ENCODE measurements around the gene CACNA1B. TPM values are rescaled to one million over a fixed set of nuclear protein-coding genes. Genes with fewer than 3 reads are reported as not detected.

CACNA1B gene
- total and polyA plus RNA-seq, 7 experiments from 2014 or later = 0.07 TPM; not detected in 6

DNA sequence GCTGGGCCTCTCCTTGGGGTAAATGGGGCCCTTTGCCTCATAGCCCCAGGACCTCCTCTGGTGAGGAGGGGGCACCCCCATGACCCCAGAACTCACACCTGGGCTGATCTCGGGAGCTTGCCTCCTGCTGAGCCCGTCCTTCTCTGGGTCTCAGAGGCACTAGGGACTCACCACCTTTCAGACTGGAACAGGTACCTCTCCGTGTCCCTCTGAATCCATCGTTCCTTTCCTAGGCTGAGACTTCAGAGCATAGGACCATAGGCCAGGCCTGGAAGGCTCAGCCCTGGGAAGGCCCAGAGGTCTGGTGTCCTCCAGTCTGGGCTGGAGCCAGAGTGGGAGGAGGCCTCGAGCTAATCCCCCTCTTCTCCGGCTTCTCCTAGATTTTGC, 97.9 kb downstream of the CACNA1B start:
- CTCF ChIA-PET = no interaction called here
- no peak overlapping the region for H3K27ac Mint-ChIP-seq
- no peaks in the 10 kb centered on the region for H3K9me3 Mint-ChIP-seq

DNA sequence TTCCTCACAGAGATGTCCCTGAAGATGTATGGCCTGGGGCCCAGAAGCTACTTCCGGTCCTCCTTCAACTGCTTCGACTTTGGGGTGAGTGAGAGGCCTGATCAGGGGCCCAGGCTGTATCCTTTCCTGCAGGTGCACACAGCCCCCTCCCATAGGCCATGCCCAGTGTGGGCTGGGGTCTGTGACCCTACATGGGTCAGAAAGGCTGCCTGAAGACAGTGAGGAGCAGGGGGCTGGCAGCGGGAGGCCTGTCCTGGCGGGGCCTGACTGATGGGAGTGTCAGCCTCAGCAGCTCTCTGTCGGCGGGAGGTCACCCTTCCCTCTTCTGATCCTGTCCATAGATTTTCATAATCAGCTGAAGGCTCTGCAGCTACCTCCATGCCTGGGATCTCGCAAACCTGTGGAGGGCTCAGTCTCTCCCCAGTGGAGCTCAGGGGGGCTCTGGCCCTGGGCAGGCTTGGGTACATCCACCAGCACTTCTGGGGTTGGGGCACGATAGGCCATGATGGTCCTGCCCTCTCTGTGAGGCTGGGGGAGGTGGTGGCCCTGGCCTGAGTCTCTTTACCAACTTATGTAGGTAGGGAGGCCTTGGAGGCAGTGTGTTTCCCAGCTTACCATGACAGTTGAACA, 98.5 kb downstream of the CACNA1B start:
- POLR2A ChIA-PET = no interaction called here
- no peaks in the 10 kb centered on the region for H3K4me1 ChIP-seq (ENCODE audit: control insufficient read depth in 2 of 2, insufficient read depth in 2 of 2, low read length in 2 of 2)

More for the DNA sequence above, 97.9 kb downstream of the CACNA1B start:
- H3K36me3 ChIP-seq (ENCODE audit: control insufficient read depth in 2 of 3, insufficient read depth in 3 of 3, low read length in 3 of 3) = no peaks in the 10 kb centered on the region
- no peak overlapping the region for H3K4me3 ChIP-seq (ENCODE audit: low read length)
- H3K4me1 Mint-ChIP-seq = no peaks in the 10 kb centered on the region
- peaks cover 0 to 12% (median 6%) of the 10 kb centered on the region in 5 donors for H3K27me3 Mint-ChIP-seq
- no peaks in the 10 kb centered on the region for H3K36me3 Mint-ChIP-seq
- DNase-seq (no peak), ATAC-seq (no peak)
- no peak overlapping the region for H3K27ac ChIP-seq (ENCODE audit: low read depth, low read length)
- no peak overlapping the region for H3K4me3 Mint-ChIP-seq
- POLR2A ChIA-PET = no interaction called here
- no peaks in the 10 kb centered on the region for H3K9me3 ChIP-seq (ENCODE audit: control insufficient read depth in 2 of 3, low read length in 3 of 3)
- intact Hi-C loops (cut with micrococcal nuclease) = no loop called here
- no peaks in the 10 kb centered on the region for H3K4me1 ChIP-seq (ENCODE audit: control insufficient read depth in 2 of 2, insufficient read depth in 2 of 2, low read length in 2 of 2)
- H3K27me3 ChIP-seq (ENCODE audit: control insufficient read depth in 2 of 2, insufficient read depth in 2 of 2, low read length in 2 of 2) = no peaks in the 10 kb centered on the region

DNA sequence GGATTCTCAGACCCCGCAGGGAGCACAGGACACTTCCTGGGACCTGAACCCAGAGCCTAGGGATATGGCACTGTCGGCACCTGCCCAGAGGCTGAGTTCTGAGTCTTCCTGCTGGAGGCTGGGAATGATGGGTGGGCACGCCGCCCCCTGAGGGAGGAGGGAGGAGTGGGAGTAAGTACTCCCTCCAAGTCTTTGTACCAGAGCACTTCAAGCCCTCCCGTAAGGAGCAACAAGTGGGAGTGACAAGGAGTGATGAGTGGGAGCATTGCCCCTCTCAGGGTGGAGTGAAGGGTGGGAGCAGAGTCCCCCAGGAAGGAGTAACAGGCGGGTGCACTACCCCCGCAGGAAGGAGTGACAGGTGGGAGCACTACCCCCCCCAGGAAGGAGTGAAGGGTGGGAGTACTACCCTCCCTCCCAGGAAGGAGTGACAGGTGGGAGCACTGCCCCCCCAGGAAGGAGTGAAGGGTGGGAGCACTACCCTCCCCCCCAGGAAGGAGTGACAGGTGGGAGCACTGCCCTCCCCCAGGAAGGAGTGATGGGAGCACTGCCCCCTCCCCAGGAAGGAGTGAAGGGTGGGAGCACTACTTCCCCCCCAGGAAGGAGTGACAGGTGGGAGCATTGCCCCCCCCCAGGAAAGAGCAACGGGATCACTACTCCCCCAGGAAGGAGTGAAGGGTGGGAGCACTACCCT, 100.1 kb downstream of the CACNA1B start:
- Mint-ChIP-seq H3K9me3 (no peaks in the 10 kb centered on the region), H3K27me3 (peaks cover 0 to 4% (median 3%) of the 10 kb centered on the region in 5 donors), H3K27ac (no peak overlapping the region), H3K36me3 (no peaks in the 10 kb centered on the region), H3K4me1 (no peaks in the 10 kb centered on the region), H3K4me3 (no peak overlapping the region)
- no peak for ATAC-seq
- H3K27me3 ChIP-seq (ENCODE audit: control insufficient read depth in 2 of 2, insufficient read depth in 2 of 2, low read length in 2 of 2) = no peaks in the 10 kb centered on the region
- CTCF ChIA-PET = no interaction called here
- no peaks in the 10 kb centered on the region for H3K9me3 ChIP-seq (ENCODE audit: control insufficient read depth in 2 of 3, low read length in 3 of 3)
- H3K27ac ChIP-seq (ENCODE audit: low read depth, low read length) = no peak overlapping the region
- no peaks in the 10 kb centered on the region for H3K4me1 ChIP-seq (ENCODE audit: control insufficient read depth in 2 of 2, insufficient read depth in 2 of 2, low read length in 2 of 2)
- no peak overlapping the region for H3K4me3 ChIP-seq (ENCODE audit: low read length)
- no peak for DNase-seq
- intact Hi-C loops (cut with micrococcal nuclease) = no loop called here
- no peaks in the 10 kb centered on the region for H3K36me3 ChIP-seq (ENCODE audit: control insufficient read depth in 2 of 3, insufficient read depth in 3 of 3, low read length in 3 of 3)
- POLR2A ChIA-PET = no interaction called here

More for the DNA sequence above, 98.5 kb downstream of the CACNA1B start:
- Histone ChIP-seq H3K36me3 (ENCODE audit: control insufficient read depth in 2 of 3, insufficient read depth in 3 of 3, low read length in 3 of 3) (no peaks in the 10 kb centered on the region), H3K27me3 (ENCODE audit: control insufficient read depth in 2 of 2, insufficient read depth in 2 of 2, low read length in 2 of 2) (no peaks in the 10 kb centered on the region), H3K9me3 (ENCODE audit: control insufficient read depth in 2 of 3, low read length in 3 of 3) (no peaks in the 10 kb centered on the region), H3K4me3 (ENCODE audit: low read length) (no peak overlapping the region), H3K27ac (ENCODE audit: low read depth, low read length) (no peak overlapping the region)
- ATAC-seq (no peak), DNase-seq (no peak)
- intact Hi-C loops (cut with micrococcal nuclease) = no loop called here
- Mint-ChIP-seq H3K9me3 (no peaks in the 10 kb centered on the region), H3K4me1 (no peaks in the 10 kb centered on the region), H3K27me3 (peaks cover 0 to 12% (median under 1%) of the 10 kb centered on the region in 5 donors), H3K4me3 (no peak overlapping the region), H3K27ac (no peak overlapping the region), H3K36me3 (no peaks in the 10 kb centered on the region)
- CTCF ChIA-PET = no interaction called here

DNA sequence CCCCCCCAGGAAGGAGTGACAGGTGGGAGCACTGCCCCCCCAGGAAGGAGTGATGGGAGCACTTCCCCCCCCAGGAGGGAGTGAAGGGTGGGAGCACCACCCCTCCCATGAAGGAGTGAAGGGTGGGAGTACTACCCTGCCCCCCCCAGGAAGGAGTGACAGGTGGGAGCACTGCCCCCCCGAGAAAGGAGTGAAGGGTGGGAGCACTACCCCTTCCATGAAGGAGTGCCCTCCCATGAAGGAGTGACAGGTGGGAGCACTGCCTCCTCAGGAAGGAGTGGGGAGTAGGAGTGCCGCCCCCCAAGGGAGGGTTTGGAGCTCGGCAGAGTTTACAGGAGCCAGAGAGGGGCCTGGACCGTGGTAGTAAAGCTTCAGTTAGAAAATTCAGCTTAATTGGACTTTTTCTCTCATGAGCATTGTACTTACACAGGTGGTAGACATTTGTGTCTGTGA, 100.7 kb downstream of the CACNA1B start:
- no peak overlapping the region for H3K4me3 Mint-ChIP-seq
- Histone ChIP-seq H3K36me3 (ENCODE audit: control insufficient read depth in 2 of 3, insufficient read depth in 3 of 3, low read length in 3 of 3) (no peaks in the 10 kb centered on the region), H3K4me1 (ENCODE audit: control insufficient read depth in 2 of 2, insufficient read depth in 2 of 2, low read length in 2 of 2) (no peaks in the 10 kb centered on the region), H3K9me3 (ENCODE audit: control insufficient read depth in 2 of 3, low read length in 3 of 3) (no peaks in the 10 kb centered on the region), H3K27ac (ENCODE audit: low read depth, low read length) (no peak overlapping the region), H3K4me3 (ENCODE audit: low read length) (no peak overlapping the region), H3K27me3 (ENCODE audit: control insufficient read depth in 2 of 2, insufficient read depth in 2 of 2, low read length in 2 of 2) (no peaks in the 10 kb centered on the region)
- no peak overlapping the region for H3K27ac Mint-ChIP-seq
- POLR2A ChIA-PET = no interaction called here
- H3K4me1 Mint-ChIP-seq = no peaks in the 10 kb centered on the region
- no peaks in the 10 kb centered on the region for H3K9me3 Mint-ChIP-seq
- H3K27me3 Mint-ChIP-seq = peaks cover 0 to 4% (median 0%) of the 10 kb centered on the region in 5 donors
- intact Hi-C loops (cut with micrococcal nuclease) = no loop called here
- ATAC-seq (no peak), DNase-seq (no peak)
- CTCF ChIA-PET = interaction anchor here (0.6 kb wide), 1 partner anchor 48 kb away, joined by 3 read pairs; no protein-coding TSS in a partner anchor
- no peaks in the 10 kb centered on the region for H3K36me3 Mint-ChIP-seq

DNA sequence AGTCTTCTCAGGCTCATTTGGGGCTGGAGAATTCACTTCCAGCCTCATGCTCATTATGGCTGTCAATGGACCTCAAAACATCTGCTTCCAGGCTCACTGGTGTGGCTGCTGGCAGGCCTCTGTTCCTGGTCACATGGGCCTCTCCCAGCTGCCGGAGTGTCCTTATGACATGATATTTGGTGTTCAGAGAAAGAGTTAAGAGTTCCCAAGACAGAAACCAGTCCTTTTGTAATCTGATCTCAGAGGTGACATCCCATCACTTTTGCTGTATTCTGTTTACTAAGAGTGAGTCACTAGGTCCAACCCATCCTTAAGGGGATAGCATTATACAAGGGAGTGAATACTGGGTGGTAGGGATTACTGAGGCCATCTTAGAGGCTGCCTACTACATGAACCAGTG, 104.6 kb downstream of the CACNA1B start:
- no peak overlapping the region for H3K27ac Mint-ChIP-seq
- POLR2A ChIA-PET = no interaction called here
- ATAC-seq (no peak), DNase-seq (no peak)
- H3K9me3 ChIP-seq (ENCODE audit: control insufficient read depth in 2 of 3, low read length in 3 of 3) = no peaks in the 10 kb centered on the region
- no peak overlapping the region for H3K4me3 Mint-ChIP-seq
- H3K4me3 ChIP-seq (ENCODE audit: low read length) = no peak overlapping the region
- no peaks in the 10 kb centered on the region for H3K36me3 ChIP-seq (ENCODE audit: control insufficient read depth in 2 of 3, insufficient read depth in 3 of 3, low read length in 3 of 3)
- peaks cover 0 to 11% (median 4%) of the 10 kb centered on the region in 5 donors for H3K27me3 Mint-ChIP-seq
- H3K36me3 Mint-ChIP-seq = no peaks in the 10 kb centered on the region
- H3K27me3 ChIP-seq (ENCODE audit: control insufficient read depth in 2 of 2, insufficient read depth in 2 of 2, low read length in 2 of 2) = no peaks in the 10 kb centered on the region
- CTCF ChIA-PET = no interaction called here
- peaks cover 0 to 2% (median 0%) of the 10 kb centered on the region in 11 donors for H3K9me3 Mint-ChIP-seq
- H3K4me1 ChIP-seq (ENCODE audit: control insufficient read depth in 2 of 2, insufficient read depth in 2 of 2, low read length in 2 of 2) = no peaks in the 10 kb centered on the region
- no peak overlapping the region for H3K27ac ChIP-seq (ENCODE audit: low read depth, low read length)
- intact Hi-C loops (cut with micrococcal nuclease) = no loop called here
- no peaks in the 10 kb centered on the region for H3K4me1 Mint-ChIP-seq

DNA sequence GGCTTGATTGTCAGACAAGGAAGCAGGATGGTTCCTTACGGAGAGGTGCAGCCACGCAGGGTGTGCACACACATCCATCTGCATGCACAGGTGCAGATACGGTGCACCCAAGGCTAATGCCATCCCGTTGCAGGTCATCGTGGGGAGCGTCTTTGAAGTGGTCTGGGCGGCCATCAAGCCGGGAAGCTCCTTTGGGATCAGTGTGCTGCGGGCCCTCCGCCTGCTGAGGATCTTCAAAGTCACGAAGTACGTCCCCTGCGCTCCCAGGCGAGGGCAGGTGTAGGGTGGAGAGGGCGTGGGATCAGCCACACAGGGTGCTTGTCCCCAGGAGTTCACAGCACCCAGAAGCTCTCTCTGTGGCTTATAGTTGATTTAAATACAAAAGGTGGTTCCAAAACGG, 106.4 kb downstream of the CACNA1B start:
- DNase-seq (no peak), ATAC-seq (no peak)
- H3K27me3 ChIP-seq (ENCODE audit: control insufficient read depth in 2 of 2, insufficient read depth in 2 of 2, low read length in 2 of 2) = no peaks in the 10 kb centered on the region
- Mint-ChIP-seq H3K9me3 (peaks cover 0 to 2% (median 0%) of the 10 kb centered on the region in 11 donors), H3K27ac (no peak overlapping the region), H3K4me3 (no peak overlapping the region), H3K27me3 (peaks cover 11 to 26% (median 14%) of the 10 kb centered on the region in 5 donors), H3K4me1 (peaks cover 0 to 9% (median 0%) of the 10 kb centered on the region in 7 donors), H3K36me3 (no peaks in the 10 kb centered on the region)
- H3K9me3 ChIP-seq (ENCODE audit: control insufficient read depth in 2 of 3, low read length in 3 of 3) = no peaks in the 10 kb centered on the region
- POLR2A ChIA-PET = no interaction called here
- CTCF ChIA-PET = no interaction called here
- no peaks in the 10 kb centered on the region for H3K36me3 ChIP-seq (ENCODE audit: control insufficient read depth in 2 of 3, insufficient read depth in 3 of 3, low read length in 3 of 3)
- no peaks in the 10 kb centered on the region for H3K4me1 ChIP-seq (ENCODE audit: control insufficient read depth in 2 of 2, insufficient read depth in 2 of 2, low read length in 2 of 2)
- intact Hi-C loops (cut with micrococcal nuclease) = no loop called here
- H3K4me3 ChIP-seq (ENCODE audit: low read length) = no peak overlapping the region
- no peak overlapping the region for H3K27ac ChIP-seq (ENCODE audit: low read depth, low read length)

Data from naive thymus-derived CD4-positive, alpha-beta T cell (primary cell).